B cell (primary cell): ENCODE measurements around the gene LASP1. TPM values are rescaled to one million over a fixed set of nuclear protein-coding genes. Genes with fewer than 3 reads are reported as not detected.
A peak's percentile ranks its signal among the peaks of the same experiment; 100 is the strongest.

ENCODE experiments used
- ATAC-seq: fragments of 200-7000 bp; cut with Tn5 transposase; one replicate; pipeline ENCODE4 v1.10.0; 2021; ENCODE audit warnings: low read depth, mild to moderate bottlenecking, moderate number of reproducible peaks, moderate library complexity
- CTCF ChIA-PET: fragments of 350-600 bp; sonication (Branson Sonifier 250); formaldehyde crosslinking; loops from one replicate; lab custom pipeline; 2021; ENCODE audit warnings: antibody characterized with exemption, inconsistent platforms; lab: Charles Lee
- POLR2A ChIA-PET: fragments of 350-600 bp; sonication (Branson Sonifier 250); formaldehyde crosslinking; loops from one replicate; lab custom pipeline; 2021; ENCODE audit warnings: antibody characterized with exemption; lab: Charles Lee
- DNase-seq: peaks from one replicate; pipeline ENCODE4 v3.0.0; 2013
- H2AFZ ChIP-seq: 2 replicates; pipeline ENCODE4 v1.6.1; 2012; ENCODE audit warnings: mild to moderate bottlenecking, low read depth, low read length; ENCODE audit not compliant: insufficient read depth, poor library complexity, severe bottlenecking
- H3K27ac ChIP-seq, 2 donors: 1 replicate in 1 of 2; 2 replicates in 1 of 2; pipeline ENCODE4 v1.5.1; 2012 to 2013; ENCODE audit warnings: low read length in 2 of 2, mild to moderate bottlenecking in 2 of 2, moderate library complexity in 1 of 2
- H3K27me3 ChIP-seq, 4 experiments: fragments of 200-600 bp in 1 of 4; sonication (generic) in 1 of 4; replicated peaks in 1 of 4; 1 replicate in 2 of 4; 2 replicates in 2 of 4; pipeline versions ENCODE4 v1.6.1 to v1.7.0; 2013 to 2016; ENCODE audit warnings: low read length in 3 of 4, mild to moderate bottlenecking in 2 of 4, mixed read lengths in 1 of 4, moderate library complexity in 1 of 4; ENCODE audit not compliant: insufficient read depth in 4 of 4, control insufficient read depth in 3 of 4; ENCODE audit errors: control extremely low read depth in 1 of 4
- H3K36me3 ChIP-seq, 2 experiments: replicated peaks in 1 of 2; 1 replicate in 1 of 2; 2 replicates in 1 of 2; pipeline versions ENCODE4 v1.6.1 to v1.7.1; 2013; ENCODE audit warnings: low read length in 1 of 2; ENCODE audit not compliant: insufficient read depth in 2 of 2, control insufficient read depth in 1 of 2; ENCODE audit errors: control extremely low read depth in 1 of 2, extremely low read depth in 1 of 2
- H3K4me1 ChIP-seq, 2 donors: fragments of 200-600 bp in 1 of 2; sonication (generic) in 1 of 2; 1 replicate in 1 of 2; 2 replicates in 1 of 2; pipeline versions ENCODE4 v1.5.1 to v1.6.1; 2013 to 2017; ENCODE audit warnings: low read length in 2 of 2; ENCODE audit not compliant: control insufficient read depth in 2 of 2, insufficient read depth in 2 of 2
- H3K4me2 ChIP-seq: replicated peaks from 2 replicates; pipeline ENCODE3; 2012; ENCODE audit warnings: mild to moderate bottlenecking, low read depth, low read length; ENCODE audit not compliant: poor library complexity, severe bottlenecking
- H3K4me3 ChIP-seq, 5 experiments: fragments of 200-600 bp in 1 of 5; sonication (generic) in 1 of 5; 1 replicate in 3 of 5; 2 replicates in 2 of 5; pipeline versions ENCODE4 v1.5.1 to v1.7.0; 2011 to 2016; ENCODE audit warnings: low read length in 4 of 5, mild to moderate bottlenecking in 4 of 5, low read depth in 2 of 5, control low read depth in 1 of 5, moderate library complexity in 1 of 5; ENCODE audit not compliant: insufficient read depth in 1 of 5; ENCODE audit errors: control extremely low read depth in 1 of 5, extremely low read depth in 1 of 5
- H3K79me2 ChIP-seq: fragments of 200-600 bp; sonication (generic); one replicate; pipeline ENCODE4 v1.6.0; 2016; ENCODE audit warnings: low read length; ENCODE audit not compliant: control insufficient read depth, insufficient read depth
- H3K9ac ChIP-seq: fragments of 200-600 bp; sonication (generic); 2 replicates; pipeline ENCODE4 v1.6.1; 2017; ENCODE audit warnings: mild to moderate bottlenecking, low read length, moderate library complexity
- H3K9me3 ChIP-seq, 3 donors: one replicate each; pipeline versions ENCODE4 v1.6.1 to v1.7.1; 2013; ENCODE audit warnings: low read length in 2 of 3; ENCODE audit not compliant: control insufficient read depth in 2 of 3, insufficient read depth in 1 of 3; ENCODE audit errors: control extremely low read depth in 1 of 3
- H4K20me1 ChIP-seq: 2 replicates; pipeline ENCODE4 v1.6.0; 2012; ENCODE audit warnings: mild to moderate bottlenecking, low read length; ENCODE audit not compliant: insufficient read depth, control insufficient read depth, poor library complexity, severe bottlenecking
- H3K27ac Mint-ChIP-seq: one replicate; pipeline ENCODE4 v1.8.0; 2021; ENCODE audit warnings: mixed read lengths
- H3K27me3 Mint-ChIP-seq: one replicate; pipeline ENCODE4 v1.8.0; 2021; ENCODE audit warnings: mixed read lengths
- H3K4me1 Mint-ChIP-seq: one replicate; pipeline ENCODE4 v1.8.0; 2021; ENCODE audit warnings: mixed read lengths
- H3K4me3 Mint-ChIP-seq: one replicate; pipeline ENCODE4 v1.8.0; 2021; ENCODE audit warnings: mixed read lengths
- H3K9me3 Mint-ChIP-seq: one replicate; pipeline ENCODE4 v1.8.0; 2022; ENCODE audit warnings: mixed read lengths; ENCODE audit not compliant: insufficient read depth
- CTCF ChIP-seq: fragments of 200-600 bp; IDR thresholded peaks from one replicate; pipeline ENCODE4 v1.8.0; 2022; ENCODE audit warnings: antibody characterized with exemption, mild to moderate bottlenecking
- EZH2 ChIP-seq: IDR thresholded peaks from 2 replicates; pipeline ENCODE4 v1.6.1; 2012; ENCODE audit warnings: borderline replicate concordance, low read depth, mild to moderate bottlenecking, moderate library complexity, low read length; ENCODE audit not compliant: insufficient read depth, poor library complexity, severe bottlenecking
- WGBS: methylation state at CpG from one replicate; pipeline ENCODE4 v1.1.5; 2013; ENCODE audit warnings: missing lambda C conversion rate; ENCODE audit not compliant: insufficient coverage; 5-methylcytosine and 5-hydroxymethylcytosine counted together
- intact Hi-C: fragments of 100-400 bp; cut with micrococcal nuclease; formaldehyde crosslinking; loops from one replicate; pipeline ENCODE4 v1.10.0; 2022
- polyA plus RNA-seq: library from polyadenylated mRNA; depleted of rRNA; stranded (reverse); fragments of >200 nt; gene quantifications from 2 replicates; pipeline ENCODE4 v1.2.3, GENCODE V29; 2012
- total RNA-seq, 2 donors: library from RNA; stranded (reverse); fragments of 120-200 nt in 1 of 2; gene quantifications; 1 replicate in 1 of 2; 2 replicates in 1 of 2; pipeline versions ENCODE4 v1.2.3 to v1.2.4, GENCODE V29; 2013 to 2022

LASP1 gene
- total and polyA plus RNA-seq, 2 donors (not counting 1 experiment from before 2014, with no cell fraction given), result 51.6 to 125 TPM

- peak overlapping the region; percentile 56 for H3K4me2 ChIP-seq
Measured at GRCh38 chr17:38883592-38884526, 14.0 kb downstream of the LASP1 start.

More at GRCh38 chr17:38883592-38884526, 14.0 kb downstream of the LASP1 start:
- no peaks in the 10 kb centered on the region for H3K27me3 Mint-ChIP-seq
- H3K9ac ChIP-seq, result peak overlapping the region; percentile 14
- no peaks in the 10 kb centered on the region for H3K27me3 ChIP-seq
- intact Hi-C loops, result no loop called here
- H3K27ac Mint-ChIP-seq, result peak overlapping the region; percentile 79
- no peak for TF ChIP-seq EZH2
- no peak for TF ChIP-seq CTCF
- peak overlapping the region in 1 of 5 experiments; percentile 19 for H3K4me3 ChIP-seq
- DNase-seq, result peak; percentile 49
- H3K9me3 ChIP-seq, result no peaks in the 10 kb centered on the region
- peaks cover 100% of the 10 kb centered on the region for H3K79me2 ChIP-seq
- H3K4me1 ChIP-seq, result peaks cover 36 to 62% of the 10 kb centered on the region in 2 donors
- peaks cover 0 to 65% of the 10 kb centered on the region in 2 experiments for H3K36me3 ChIP-seq
- H3K4me1 Mint-ChIP-seq, result peaks cover 61% of the 10 kb centered on the region
- peak overlapping the region; percentile 61 for H3K4me3 Mint-ChIP-seq
- peaks cover 99% of the 10 kb centered on the region for H4K20me1 ChIP-seq
- no peaks in the 10 kb centered on the region for H3K9me3 Mint-ChIP-seq
- no peak overlapping the region for H2AFZ ChIP-seq
- peak; percentile 53 for ATAC-seq
- WGBS, result 47% methylated on average over 10 of the region's 19 CpGs
- peak overlapping the region in 1 of 2 donors; percentile 69 for H3K27ac ChIP-seq
- CTCF ChIA-PET, result interaction anchor here (0.7 to 1.6 kb wide), 4 partner anchors 10 to 270 kb away, joined by 3 read pairs; no protein-coding TSS in a partner anchor
- POLR2A ChIA-PET, result interaction anchor here (1.0 to 1.6 kb wide), 3 partner anchors 13 to 15 kb away, joined by 6 read pairs; no protein-coding TSS in a partner anchor
